Stimulated activated CD8-positive, alpha-beta memory T cell treated with anti-CD3 and anti-CD28 coated beads, Interleukin-12 subunit alpha, Interleukin-12 subunit beta, amount 100 ng/mL, for 4 hours (primary cell): ENCODE data around the gene ST6GAL1.
"Not testable (repeated sequence)": the region's sequence is repeated elsewhere in the genome, so short reads cannot be mapped to it uniquely, and the experiment has no call there.

Experiments used
- DNase-seq: peaks from one replicate; pipeline ENCODE4 v3.0.0-alpha.2; 2020; ENCODE audit warnings: low read depth

Gene ST6GAL1

DNA sequence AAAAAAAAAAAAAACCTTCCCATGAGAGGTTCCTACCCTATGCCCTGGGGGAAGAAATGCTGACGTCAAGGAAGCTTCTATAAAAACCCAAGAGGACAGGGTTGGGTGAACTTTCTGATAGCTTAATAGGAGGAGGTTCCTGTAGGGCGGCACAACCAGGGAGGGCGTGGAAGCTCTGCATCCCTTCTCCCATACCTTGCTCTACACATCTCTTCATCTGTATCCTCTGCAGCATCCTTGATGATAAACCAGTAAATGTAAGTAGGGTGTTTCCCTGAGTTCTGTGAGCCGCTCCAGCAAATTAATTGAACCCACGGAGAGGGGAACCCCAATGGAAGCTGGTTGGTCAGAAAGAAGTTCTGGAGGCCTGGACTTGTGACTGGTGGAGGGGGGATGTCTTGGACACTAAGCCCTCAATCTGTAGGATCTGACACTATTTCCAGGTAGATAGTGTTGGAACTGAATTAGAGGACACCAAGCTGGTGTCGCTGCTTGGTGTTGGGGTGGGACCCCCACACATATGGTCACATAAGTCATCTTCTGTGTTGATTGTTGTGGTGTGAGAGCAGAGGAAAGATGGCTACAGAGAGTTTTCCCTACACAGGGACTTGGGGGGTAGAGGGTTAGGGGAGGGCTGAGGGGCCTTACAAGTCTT is 91.5 kb downstream of the ST6GAL1 start:
- no peak for DNase-seq

DNA sequence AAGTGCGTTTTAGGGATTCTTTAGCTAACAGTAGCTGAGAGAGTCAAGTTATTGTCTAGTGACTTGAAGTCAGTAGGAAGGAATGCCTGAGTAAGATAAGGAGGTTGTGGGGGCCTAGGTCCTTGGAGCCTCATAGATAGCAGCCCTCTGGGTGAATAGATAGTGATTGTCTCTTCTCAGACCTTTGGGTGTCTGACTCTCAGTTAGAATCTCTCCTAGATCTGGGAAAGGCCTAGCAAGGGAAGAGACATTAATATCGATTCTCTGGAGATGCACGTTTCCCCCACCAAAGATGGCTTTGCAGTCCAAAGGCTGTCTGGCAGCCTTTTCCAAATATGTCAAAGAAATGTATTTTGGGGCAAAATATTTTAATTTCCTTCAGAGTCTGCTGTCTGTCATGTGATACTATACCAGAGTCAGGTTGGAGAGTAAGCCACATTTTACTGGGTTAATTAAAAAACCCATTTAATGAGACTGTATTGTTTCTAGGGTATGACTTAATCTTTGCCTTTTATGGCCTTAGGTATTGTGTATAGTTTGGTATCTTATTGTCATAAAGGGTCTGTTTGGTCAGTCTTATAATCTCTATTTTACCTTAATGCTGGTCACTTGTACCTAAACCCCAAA is 92.2 kb downstream of the ST6GAL1 start:
- DNase-seq: no peak

DNA sequence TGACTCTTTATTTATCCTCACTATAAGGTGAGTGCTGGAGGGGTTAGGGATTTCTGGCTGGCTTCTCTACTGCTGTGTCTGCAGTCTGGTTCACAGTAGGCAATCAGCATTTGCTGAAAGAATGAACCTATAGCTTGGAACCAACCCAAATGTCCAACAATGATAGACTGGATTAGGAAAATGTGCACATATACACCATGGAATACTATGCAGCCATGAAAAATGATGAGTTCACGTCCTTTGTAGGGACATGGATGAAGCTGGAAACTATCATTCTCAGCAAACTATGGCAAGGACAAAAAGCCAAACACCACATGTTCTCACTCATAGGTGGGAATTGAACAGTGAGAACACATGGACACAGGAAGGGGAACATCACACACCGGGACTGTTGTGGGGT is 93.0 kb downstream of the ST6GAL1 start:
- not testable (repeated sequence) for DNase-seq

DNA sequence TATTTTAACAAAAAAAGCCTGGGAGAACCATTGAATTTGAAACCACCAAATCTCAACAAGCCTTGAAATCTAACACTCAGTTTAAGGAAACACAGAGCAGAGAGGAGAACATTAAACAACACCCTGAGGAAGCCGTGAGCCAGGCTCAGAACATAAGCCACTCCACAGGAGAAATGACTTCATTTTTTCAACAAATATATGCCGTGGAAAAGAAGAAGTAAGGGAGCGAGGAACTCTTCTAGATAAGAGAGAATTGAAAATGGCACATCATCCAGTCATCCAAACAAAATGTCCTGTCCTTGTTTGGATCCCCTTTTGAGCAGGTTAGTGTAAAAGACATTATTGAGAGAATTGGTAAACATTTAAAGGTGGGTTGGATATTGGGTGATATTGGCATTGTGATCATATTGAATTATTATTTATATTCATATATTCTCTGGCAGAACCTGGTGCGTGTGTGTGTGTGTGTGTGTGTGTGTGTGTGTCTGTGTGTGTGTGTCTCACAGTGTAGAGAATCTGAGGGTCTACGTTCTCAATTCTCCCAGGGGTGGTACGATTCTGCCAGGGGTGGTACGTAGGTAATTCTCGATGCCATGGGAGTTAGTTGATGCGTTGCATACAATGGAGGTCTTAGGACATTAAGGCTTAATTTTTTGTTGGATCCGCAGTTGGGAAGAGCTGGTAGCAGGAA is 94.4 kb downstream of the ST6GAL1 start:
- no peak for DNase-seq

DNA sequence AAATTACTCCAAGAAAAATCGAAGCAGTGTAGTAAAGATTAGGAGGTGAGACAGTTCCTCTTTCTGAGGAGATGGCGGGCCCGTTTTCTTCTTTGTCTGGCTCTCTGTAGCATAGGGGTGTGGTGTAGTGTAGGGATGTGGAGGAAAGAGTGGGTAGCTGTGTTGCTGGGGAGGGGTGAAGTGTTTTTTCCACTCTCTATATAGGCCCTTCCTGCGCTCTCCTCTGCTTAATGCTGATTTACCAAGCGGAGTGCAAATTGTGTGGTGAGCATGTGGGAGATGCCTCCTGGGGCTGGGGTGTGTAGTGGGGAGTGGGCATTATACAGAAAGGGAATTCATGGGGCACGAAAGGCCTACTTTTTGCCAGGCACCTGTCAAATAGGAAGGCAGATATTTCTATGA is 94.9 kb downstream of the ST6GAL1 start:
- no peak for DNase-seq

DNA sequence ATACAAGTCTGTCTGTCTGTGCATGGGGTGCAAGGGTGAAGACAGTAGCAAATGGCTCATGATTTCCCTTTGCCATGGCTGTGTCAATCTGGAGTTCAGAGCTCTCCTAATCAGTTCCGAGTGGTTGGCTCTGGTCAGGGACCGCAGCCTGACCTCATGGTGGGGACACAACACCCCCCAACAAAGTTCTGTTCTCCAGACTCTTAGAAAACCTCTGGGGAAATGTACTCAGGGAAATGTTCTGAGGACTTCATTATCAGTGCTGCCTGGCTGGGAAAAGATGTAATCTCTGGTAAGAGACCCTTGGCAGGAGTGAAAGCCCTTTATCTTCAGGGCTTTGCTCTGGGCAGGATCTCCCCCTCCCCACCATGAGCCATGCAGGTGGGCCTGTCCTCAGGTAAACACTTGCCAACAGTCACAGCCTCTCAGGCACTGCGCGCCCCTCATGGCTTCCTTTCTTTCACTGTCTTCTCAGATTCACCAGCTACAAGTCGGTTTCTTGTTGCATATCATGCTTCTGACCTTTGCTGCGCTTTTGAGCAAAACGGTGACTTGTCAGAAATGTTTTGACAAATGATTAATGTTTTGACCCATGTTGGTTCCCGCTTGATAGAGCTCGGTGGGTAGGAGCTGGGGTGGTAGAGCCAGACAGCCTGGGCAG is 95.5 kb downstream of the ST6GAL1 start:
- no peak for DNase-seq

DNA sequence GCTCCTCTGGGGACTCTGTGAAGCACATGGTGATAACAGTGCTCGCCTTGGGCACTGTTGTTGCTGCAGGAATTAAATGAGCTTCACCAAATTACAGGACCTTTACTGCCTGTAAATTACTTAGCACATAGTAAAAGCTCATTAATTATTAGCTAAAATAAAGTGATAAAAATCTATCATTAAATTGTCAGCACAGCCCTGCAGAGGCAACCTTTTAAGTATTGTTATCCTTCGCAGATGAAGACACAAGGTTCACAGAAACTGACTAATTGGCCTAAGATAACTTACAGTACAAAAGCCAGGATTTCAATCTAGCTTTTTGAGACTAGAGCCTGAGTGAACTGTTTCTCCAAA is 96.0 kb downstream of the ST6GAL1 start:
- DNase-seq: no peak

DNA sequence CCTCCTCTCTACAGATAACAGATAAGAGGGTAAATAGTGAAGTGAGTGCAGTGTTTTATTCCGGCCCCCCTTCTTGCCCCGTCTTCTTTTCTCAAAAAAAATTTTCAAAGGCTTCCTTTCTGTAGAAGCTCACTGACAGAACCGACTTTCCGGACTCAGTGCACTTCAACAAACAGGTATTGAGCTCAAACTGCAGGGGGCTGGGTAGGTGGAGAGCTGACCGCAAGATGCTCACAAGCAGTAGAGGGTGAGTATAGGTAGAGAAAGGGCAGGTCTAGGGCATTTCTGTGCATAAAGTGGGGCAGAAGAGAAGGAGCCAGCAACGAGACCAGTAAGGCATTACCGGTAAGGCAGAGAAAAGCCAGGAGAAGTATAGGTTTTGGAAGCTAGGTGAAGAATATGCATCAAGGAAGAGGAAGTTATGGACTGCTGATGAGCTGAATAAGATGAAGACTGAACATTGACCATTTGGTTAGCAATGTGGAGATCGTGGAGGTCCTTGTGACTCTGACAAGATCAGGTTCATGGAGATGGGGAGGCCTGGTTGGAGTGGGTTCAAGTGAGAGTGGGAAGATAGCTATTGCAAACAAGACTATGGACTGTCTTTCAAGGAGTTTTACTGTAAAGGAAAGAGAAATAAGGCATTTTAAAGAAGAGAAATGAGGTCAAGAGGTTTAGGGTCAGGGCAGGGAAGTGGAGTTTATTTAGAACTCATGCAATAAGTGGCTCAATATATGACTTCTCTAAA is 97.4 kb downstream of the ST6GAL1 start:
- DNase-seq: peak; percentile 38

DNA sequence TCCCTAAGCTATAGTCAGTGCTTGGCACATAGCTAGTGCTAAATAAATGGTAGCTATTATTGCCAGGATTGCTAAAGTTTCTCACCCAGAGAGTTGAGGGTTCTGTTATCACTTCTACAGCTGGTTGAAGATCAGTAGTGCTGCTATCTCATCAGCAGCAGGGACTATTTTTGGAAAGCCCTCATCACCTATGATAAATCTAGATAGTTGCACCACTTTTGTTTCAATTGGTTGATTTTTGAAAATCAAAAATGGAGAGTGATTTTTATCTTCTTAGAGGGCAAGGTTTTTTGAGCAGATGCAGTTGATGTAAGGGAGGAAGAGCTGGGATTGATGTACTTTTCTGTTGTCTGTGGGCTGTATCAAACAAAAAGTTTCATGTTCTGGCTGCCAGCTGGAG is 101.6 kb downstream of the ST6GAL1 start:
- no peak for DNase-seq

DNA sequence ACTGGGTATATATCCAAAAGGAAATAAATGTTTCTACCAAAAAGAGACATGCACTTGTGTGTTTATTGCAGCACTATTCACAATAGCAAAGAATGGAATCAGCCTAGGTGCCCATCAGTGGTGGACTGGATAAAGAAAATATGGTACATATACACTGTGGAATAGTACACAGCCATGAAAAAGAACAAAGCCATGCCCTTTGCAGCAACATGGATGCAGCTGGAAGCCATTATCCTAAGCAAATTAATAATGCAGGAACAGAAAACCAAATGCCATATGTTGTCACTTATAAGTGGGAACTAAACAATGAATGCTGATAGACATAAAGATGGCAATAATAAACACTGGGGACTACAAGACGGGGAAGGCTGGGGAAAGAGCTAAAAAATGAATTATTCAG is 106.1 kb downstream of the ST6GAL1 start:
- no peak for DNase-seq

DNA sequence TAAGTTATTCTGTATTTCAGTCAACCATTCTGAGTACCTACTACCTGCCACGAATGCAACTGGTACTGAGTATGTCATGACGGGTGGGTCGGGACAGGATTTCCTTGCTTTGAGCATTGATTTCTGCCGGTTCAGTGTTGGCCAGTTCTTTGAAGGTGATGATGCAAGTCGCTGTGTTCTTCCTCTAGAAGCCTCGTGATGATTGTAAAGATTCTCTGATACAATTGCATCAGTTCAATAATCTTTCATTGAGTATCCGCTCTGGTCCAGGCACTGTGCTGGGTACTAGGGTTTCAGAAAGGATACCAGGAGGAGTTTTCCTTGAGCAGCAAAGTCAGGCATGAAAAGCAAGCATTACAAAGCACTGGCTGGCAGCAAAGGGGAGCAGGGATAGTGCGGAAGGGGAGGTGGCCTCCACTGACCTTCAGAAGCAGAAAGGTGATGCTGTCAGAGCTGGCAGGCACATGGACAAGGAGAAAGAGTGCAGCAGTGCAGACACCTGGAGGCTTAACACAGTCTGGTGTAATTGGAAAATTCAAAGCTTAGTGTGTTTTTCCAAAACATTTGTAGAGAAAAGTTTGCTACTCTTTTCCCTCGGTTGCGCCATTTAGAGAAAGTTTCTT is 108.9 kb downstream of the ST6GAL1 start:
- DNase-seq: no peak

DNA sequence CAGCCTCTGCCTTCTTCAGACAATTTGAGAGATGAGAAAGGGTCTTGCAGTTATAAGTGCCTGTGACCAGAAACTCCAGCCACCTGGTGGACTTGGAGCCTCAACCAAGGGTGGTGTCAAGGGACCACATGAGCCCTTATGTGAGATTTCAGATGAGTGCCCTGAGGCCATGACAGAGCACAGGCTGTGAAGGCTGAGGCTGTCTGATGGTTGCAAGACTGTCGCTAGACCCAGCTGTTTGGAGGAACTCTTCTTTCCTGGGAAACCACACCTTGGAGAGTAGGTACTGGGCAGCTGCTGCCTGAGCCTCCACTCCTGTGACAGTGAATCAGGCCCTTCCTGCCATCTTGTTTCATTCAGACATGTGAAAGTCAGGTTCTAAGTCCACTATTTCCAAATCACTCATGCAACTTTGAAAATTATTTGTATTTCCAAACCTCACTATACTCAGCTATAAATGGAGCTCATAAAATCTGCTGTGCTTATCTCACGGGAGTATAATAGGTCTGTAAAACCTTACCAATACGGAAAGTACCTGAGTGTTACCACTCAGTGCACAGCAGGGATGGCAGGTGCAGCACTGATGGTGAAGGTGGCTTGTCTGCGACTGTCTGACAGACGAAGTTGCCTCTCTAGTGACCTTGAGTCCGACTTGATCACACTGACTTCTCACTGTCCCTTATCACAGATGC is 109.5 kb downstream of the ST6GAL1 start:
- no peak for DNase-seq

DNA sequence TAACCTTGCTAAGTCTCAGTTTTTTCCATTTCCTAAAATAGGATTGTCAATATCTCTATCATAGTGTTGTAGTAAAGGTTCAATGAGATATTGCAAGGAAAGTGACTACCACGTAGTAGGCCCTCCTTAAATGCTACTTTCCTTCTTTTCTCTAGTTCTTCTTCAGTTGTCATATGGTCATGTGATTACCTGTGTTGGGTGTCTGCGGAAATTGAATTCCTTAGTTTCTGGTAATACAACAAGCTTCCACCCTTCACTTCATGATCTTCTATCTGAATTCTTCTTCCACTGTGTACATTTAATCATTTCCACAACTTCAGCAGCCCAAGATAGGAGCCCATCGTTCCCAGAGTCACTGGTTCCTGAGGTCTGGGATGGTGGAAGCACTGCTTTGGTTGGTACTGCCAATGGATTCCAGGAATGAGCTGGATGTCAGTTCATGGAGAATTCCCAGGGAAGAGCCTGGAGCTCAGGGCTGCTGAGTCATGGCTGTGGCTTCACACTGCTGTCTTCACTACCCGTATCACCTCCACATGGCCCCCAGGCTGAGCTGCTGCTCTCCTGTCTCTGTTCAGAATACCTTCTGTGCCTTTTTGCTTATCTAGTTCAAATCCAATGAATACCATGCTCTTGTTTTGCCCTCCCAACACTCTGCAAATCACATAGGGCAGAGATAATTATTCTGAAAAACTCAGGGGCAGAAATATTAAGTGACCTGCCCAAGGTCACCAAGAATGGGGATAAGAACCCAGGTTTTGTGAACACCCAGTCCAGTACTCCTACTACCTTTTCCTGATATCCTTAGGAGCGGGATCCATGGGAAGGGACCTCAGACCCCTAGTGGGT is 110.4 kb downstream of the ST6GAL1 start:
- DNase-seq: no peak

DNA sequence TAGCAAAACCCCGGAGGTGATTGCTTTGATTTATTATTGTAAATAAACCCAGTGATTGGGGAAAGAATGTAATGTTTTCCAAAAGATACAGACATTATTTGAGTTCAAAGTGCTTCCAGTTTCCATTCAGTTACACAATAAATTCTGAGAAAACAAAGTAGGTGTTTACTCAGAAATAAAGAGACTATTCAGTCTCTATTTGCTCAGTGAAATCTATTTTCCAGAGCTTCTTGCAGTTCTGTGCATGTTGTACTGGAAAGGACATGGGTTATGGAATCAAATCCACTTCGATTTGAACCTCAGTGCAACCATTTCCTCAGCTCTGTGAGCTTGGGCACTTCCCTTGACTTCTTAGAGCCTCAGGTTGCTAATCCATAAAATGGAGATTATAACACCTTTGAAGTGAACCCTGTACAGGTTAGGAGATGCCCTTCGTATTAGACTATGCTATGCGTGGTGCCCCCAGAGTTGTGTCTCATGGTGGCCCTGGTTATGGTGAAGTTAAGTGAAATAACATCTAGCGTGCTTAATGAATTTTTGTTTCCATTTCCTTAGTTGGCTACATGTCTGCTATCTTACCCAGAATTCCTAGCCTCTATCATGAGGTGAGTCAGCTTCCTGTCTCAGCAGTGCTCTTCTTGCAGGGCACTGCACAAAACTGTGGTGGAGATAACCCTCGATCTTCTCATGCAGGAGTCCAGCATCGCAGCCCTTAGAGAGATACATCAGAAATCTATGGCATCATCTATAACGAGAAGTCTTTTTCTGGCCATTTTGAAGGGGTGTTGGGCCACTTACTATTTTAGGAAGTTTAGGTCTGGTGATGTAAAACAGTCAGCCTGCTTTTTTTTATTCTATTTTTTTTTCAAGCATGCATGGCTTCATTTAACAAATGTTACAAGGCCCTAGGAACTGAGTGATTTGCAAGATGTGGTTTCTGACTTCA is 111.3 kb downstream of the ST6GAL1 start:
- DNase-seq: no peak

DNA sequence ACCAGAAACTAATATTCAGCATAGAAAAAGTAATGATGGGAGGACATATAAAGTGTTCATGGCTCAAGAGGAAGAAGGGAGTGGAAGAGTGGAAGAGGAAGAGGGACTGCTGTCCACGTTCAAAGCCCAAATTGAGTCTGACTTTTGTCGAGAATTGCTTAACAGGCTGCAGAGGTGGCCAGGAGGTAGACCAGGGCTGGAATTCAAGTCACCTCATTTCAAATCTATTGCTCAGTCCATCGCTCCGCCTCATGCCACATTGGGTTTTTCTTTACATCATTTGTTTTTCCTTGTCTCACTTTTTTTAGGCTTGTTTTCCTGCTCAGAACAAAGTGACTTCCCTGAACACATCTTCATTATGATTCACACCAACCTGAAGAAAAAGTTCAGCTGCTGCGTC is 112.0 kb downstream of the ST6GAL1 start:
- DNase-seq: no peak

DNA sequence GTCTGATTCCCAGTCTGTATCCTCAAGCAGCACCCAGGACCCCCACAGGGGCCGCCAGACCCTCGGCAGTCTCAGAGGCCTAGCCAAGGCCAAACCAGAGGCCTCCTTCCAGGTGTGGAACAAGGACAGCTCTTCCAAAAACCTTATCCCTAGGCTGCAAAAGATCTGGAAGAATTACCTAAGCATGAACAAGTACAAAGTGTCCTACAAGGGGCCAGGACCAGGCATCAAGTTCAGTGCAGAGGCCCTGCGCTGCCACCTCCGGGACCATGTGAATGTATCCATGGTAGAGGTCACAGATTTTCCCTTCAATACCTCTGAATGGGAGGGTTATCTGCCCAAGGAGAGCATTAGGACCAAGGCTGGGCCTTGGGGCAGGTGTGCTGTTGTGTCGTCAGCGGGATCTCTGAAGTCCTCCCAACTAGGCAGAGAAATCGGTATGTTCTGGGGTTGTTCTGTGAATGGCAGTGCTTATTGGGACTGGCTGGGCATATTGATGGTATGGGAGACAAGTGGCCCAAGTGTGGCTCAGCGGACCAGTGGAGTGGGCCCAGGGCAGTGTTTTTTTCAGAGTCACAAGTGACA is 112.6 kb downstream of the ST6GAL1 start:
- DNase-seq: no peak

DNA sequence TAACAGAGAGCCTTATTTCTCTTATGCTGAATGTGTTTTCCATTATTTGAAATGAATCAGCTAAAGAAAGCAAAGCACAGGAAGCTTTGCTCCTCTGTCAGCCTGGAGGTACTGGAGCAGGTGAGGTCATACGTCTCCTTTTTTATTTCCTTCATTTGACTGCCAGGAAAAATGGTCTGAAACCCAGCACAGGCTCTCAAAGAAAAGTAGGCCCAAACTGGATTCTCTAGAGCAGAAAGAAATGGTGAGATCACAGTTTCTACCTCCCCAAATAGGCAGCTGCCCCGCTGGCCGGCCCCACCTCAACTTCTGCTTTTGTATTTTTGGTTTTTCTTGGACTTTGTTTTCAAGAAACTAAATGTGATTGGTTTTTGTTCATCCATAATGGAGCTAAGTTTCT is 113.9 kb downstream of the ST6GAL1 start:
- DNase-seq: no peak

DNA sequence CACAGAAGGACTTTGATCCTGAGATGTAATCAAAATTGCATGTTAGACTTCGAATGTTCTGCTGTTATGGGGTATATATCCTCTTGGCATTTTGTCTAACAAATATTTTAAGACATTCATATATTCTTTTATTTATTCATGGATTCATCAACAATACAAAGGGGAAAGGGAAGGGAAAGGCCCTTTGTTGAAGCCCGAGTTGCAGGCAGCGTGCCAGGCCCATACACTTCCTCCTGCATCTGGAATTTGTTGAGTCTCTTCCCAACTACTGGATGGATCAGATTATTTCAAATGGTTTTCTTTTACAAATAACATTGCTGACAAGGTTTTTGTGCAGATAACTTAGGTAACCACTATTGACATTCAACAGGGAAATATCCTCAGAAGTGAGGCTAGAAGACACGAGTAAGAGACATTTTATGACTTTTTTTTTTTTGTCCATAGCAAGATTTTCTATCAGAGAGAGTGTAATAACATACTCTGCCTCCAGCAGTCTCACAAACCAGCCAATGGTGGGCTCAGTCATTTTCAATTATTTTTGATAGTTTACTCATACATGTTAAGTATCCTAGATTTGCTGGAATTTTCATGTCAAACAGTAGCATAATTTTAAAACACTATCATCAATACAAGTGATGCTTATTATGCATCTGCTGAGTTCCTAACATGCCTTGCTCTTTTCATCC is 114.7 kb downstream of the ST6GAL1 start:
- no peak for DNase-seq
